A673 (cell line): ENCODE measurements around the gene RASA2.

Experiments
- EZH2 ChIP-seq: fragments of 200-600 bp; sonication (generic); IDR thresholded peaks from 2 replicates; pipeline ENCODE4 v1.6.1; 2017; ENCODE audit warnings: borderline replicate concordance, low read depth, mild to moderate bottlenecking, mixed read lengths, antibody characterized with exemption, low read length; ENCODE audit not compliant: poor library complexity, severe bottlenecking
- TF ChIP-seq, protein P1 (sequence below): fragments of 300-800, 200-600 bp; sonication (generic); conservative IDR thresholded peaks from 2 replicates; pipeline ENCODE4 v1.5.1; 2017; ENCODE audit warnings: low read depth, mild to moderate bottlenecking, antibody characterized with exemption, low read length, moderate library complexity, mixed read lengths

DNA sequence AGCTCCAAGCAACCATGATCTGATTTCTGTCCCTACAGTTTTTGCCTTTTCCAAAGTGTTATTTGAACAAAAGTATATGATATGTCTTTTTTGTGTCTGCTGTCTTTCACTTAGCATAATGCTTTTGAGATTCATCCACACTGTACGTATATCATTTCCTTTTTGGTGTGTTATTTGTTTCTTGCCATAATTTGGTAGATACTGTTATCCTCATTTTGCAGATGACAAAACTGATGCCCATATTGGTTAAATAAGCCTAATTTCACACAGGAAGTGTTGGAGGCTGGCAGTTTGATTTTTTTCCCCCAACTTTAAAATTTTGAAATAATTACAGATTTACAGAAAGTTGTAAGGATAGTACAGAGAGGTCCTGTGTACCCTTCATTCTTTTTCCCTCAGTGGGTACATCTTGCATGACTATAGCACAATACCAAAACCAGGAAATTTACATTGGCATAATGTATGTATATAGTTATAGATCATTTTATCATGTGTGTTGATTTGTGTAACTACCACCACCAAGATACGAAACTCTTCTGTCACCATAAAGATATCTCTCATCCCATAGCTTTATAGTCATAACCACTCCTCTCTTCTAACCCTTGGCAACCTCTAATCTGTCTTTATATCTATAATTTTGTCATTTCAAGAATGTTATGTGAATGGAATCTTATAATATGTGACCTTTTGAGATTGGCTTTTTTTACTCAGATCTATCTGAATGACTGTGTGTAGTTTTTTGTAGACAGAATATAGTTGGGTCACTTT lies 55.6 kb downstream of the RASA2 start:
- TF ChIP-seq, protein P1, sequence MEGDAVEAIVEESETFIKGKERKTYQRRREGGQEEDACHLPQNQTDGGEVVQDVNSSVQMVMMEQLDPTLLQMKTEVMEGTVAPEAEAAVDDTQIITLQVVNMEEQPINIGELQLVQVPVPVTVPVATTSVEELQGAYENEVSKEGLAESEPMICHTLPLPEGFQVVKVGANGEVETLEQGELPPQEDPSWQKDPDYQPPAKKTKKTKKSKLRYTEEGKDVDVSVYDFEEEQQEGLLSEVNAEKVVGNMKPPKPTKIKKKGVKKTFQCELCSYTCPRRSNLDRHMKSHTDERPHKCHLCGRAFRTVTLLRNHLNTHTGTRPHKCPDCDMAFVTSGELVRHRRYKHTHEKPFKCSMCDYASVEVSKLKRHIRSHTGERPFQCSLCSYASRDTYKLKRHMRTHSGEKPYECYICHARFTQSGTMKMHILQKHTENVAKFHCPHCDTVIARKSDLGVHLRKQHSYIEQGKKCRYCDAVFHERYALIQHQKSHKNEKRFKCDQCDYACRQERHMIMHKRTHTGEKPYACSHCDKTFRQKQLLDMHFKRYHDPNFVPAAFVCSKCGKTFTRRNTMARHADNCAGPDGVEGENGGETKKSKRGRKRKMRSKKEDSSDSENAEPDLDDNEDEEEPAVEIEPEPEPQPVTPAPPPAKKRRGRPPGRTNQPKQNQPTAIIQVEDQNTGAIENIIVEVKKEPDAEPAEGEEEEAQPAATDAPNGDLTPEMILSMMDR = no peak
- TF ChIP-seq EZH2 = no peak
